ENCODE data around the gene SYNGR1. TPM values are rescaled to one million over a fixed set of nuclear protein-coding genes. Genes with fewer than 3 reads are reported as not detected.
"Not testable (repeated sequence)": the region's sequence is repeated elsewhere in the genome, so short reads cannot be mapped to it uniquely, and the experiment has no call there.

Gene SYNGR1
- total and polyA plus RNA-seq, 8 donors, result 0.45 to 18.1 (median 6.4) TPM

- TF ChIP-seq POLR2A (IDR thresholded peaks at IDR 0.05) (no peak), EP300 (IDR thresholded peaks at IDR 0.05) (no peak), CTCF (IDR thresholded peaks at IDR 0.05) (no peak), POLR2AphosphoS5 (IDR thresholded peaks at IDR 0.05) (no peak)
- H3K4me3 ChIP-seq, result no peak overlapping the region
- 61 to 83% (median 65%) methylated on average over 2 of the region's 2 CpGs for WGBS, 5 donors
- no peaks in the 10 kb centered on the region for H3K9me3 ChIP-seq
- DNase-seq, result no peak
- intact Hi-C loops (cut with DNase I; ENCODE audit: low total_unique reads), result no loop called here
- no peaks in the 10 kb centered on the region for H3K36me3 ChIP-seq
- peaks cover 0 to 3% (median 3%) of the 10 kb centered on the region in 4 donors for H3K4me1 ChIP-seq
- H3K27me3 ChIP-seq, result no peaks in the 10 kb centered on the region
- no peak overlapping the region for H3K27ac ChIP-seq
Measured at GRCh38 chr22:39325392-39325932, 24.3 kb upstream of the SYNGR1 start.

DNA sequence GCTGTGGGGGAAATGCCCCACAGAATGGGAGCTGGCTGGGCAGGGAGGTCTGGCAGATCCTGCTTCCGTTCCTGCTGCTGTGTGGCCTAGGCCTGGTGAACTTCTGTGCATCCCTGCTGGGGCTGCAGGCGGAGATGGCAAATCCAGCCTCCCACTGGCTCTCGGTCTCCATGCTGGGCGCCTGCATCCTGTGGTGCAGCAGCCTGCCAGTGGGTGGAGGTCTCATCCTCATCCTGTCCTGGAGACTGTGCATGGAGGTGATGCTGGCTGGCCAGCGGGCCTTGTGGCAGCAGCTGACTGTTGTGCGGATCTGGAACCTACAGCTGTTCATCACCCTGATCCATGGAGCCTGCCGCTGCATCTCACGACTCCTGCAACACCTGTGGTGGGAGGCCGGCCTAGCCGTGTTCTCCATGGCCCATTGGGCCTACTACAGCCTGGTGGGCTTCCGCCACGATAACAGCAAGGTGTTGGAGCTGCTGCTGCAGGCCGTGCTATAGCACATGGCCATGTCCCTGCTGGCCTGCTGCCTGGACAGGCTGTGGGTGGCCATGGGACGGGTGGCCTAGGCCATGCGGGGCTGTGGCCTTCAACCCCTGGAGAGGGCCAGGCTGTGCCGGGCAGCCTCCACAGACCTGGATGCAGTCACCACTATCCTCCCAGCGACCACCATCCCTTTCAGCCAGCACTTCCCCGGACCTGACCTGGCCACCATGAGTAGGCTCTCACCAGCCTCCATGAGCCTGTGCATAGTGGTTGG is 21.6 kb upstream of the SYNGR1 start:
- Histone ChIP-seq H3K4me3 (no peak overlapping the region), H3K9me3 (no peaks in the 10 kb centered on the region), H3K36me3 (no peaks in the 10 kb centered on the region), H3K27ac (no peak overlapping the region), H3K4me1 (peaks cover 0 to 13% (median 6%) of the 10 kb centered on the region in 4 donors), H3K27me3 (no peaks in the 10 kb centered on the region)
- no peak for DNase-seq
- no peak for TF ChIP-seq CTCF (IDR thresholded peaks at IDR 0.05)
- no peak for TF ChIP-seq POLR2A (IDR thresholded peaks at IDR 0.05)
- TF ChIP-seq POLR2AphosphoS5 (IDR thresholded peaks at IDR 0.05), result no peak
- TF ChIP-seq EP300 (IDR thresholded peaks at IDR 0.05), result no peak
- intact Hi-C loops (cut with DNase I; ENCODE audit: low total_unique reads), result no loop called here
- WGBS, 5 donors, result 82 to 95% (median 94%) methylated on average over 6 to 18 of the region's 18 CpGs

DNA sequence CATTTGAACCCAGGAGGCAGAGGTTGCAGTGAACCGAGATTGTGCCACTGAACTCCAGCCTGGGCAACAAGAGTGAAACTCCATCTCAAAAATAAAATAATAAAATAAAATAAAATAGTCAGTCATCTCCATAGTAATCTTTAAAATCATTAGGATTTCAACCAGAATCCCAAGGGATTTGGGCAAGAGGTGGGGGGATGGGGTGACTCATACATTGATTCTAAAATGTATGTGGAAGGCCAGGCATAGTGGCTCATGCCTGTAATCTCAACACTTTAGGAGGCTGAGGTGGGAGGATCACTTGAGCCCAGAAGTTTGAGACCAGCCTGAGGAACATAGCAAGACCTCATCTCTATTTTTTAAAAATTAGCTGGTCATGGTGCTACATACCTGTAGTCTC is 19.2 kb upstream of the SYNGR1 start:
- H3K36me3 ChIP-seq; H3K27ac ChIP-seq; H3K27me3 ChIP-seq; DNase-seq; H3K9me3 ChIP-seq; intact Hi-C loops (cut with DNase I; ENCODE audit: low total_unique reads); H3K4me3 ChIP-seq: not testable (repeated sequence)
- peaks cover 0 to 21% (median 7%) of the 10 kb centered on the region in 4 donors for H3K4me1 ChIP-seq
- 93 to 100% (median 95%) methylated on average over 1 of the region's 1 CpG for WGBS, 5 donors

- TF ChIP-seq CTCF (IDR thresholded peaks at IDR 0.05) (no peak), POLR2A (IDR thresholded peaks at IDR 0.05) (no peak), POLR2AphosphoS5 (IDR thresholded peaks at IDR 0.05) (no peak), EP300 (IDR thresholded peaks at IDR 0.05) (no peak)
- no peaks in the 10 kb centered on the region for H3K27me3 ChIP-seq
- no peaks in the 10 kb centered on the region for H3K9me3 ChIP-seq
- 18 to 44% (median 35%) methylated on average over 5 of the region's 5 CpGs for WGBS, 5 donors
- peaks cover 0 to 21% (median 7%) of the 10 kb centered on the region in 4 donors for H3K4me1 ChIP-seq
- peak; percentile 63 to 77 for DNase-seq
- peak overlapping the region; percentile 37 to 75 (median 61) for H3K27ac ChIP-seq
- H3K4me3 ChIP-seq, result no peak overlapping the region
- no peaks in the 10 kb centered on the region for H3K36me3 ChIP-seq
- intact Hi-C loops (cut with DNase I; ENCODE audit: low total_unique reads), result no loop called here
Measured at GRCh38 chr22:39332441-39333064, 17.2 kb upstream of the SYNGR1 start.

Measured in stomach (tissue), 9 donors.